ENCODE data around the gene ARSB.
"Not testable (repeated sequence)": the region's sequence is repeated elsewhere in the genome, so short reads cannot be mapped to it uniquely, and the experiment has no call there.

Gene ARSB

DNA sequence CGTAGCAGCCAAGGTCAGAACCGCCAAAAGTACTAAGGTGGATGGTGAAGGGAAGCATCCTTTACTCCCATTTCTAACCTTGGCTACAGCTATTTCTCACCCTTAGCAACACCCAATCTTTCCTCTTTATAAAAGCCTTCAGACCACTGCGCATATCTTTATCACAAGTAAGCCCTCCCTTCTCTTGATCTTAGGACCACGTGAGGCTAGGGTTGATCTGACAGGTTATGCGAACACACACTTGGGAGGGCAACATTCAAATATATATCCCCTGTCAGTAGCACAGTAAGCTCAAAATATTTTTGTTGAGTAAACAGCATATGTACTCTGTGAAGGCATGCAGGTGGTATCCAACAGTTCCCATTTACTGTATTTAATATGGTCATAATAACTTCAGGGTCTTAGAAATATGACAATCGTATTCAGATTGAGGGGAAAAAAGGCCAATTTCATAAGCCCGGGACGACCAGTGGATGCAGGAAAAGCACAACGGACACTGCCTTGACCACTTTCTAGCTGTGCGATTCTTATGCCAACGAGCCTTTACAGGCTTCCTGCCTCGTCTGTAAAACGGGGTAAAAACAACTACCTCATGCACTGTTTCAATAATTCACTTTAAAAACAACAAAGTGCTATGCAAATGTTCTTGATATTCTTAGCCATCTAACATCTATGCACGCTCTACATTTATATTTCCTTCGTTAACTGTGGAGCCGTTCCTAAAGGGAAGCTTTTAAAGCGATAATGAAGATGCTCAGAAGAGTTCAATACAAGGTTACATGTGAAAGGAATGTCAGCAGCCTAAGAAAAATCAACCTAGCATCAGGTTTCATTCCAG is 1.3 kb downstream of the ARSB start:
- TF ChIP-seq, protein P1, sequence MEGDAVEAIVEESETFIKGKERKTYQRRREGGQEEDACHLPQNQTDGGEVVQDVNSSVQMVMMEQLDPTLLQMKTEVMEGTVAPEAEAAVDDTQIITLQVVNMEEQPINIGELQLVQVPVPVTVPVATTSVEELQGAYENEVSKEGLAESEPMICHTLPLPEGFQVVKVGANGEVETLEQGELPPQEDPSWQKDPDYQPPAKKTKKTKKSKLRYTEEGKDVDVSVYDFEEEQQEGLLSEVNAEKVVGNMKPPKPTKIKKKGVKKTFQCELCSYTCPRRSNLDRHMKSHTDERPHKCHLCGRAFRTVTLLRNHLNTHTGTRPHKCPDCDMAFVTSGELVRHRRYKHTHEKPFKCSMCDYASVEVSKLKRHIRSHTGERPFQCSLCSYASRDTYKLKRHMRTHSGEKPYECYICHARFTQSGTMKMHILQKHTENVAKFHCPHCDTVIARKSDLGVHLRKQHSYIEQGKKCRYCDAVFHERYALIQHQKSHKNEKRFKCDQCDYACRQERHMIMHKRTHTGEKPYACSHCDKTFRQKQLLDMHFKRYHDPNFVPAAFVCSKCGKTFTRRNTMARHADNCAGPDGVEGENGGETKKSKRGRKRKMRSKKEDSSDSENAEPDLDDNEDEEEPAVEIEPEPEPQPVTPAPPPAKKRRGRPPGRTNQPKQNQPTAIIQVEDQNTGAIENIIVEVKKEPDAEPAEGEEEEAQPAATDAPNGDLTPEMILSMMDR (IDR thresholded peaks at IDR 0.05), result no peak
- DNase-seq (ENCODE audit: low spot score), result no peak
- Histone ChIP-seq H3K4me3 (peak overlapping the region; percentile 95), H3K27ac (peak overlapping the region; percentile 98 to 99)

DNA sequence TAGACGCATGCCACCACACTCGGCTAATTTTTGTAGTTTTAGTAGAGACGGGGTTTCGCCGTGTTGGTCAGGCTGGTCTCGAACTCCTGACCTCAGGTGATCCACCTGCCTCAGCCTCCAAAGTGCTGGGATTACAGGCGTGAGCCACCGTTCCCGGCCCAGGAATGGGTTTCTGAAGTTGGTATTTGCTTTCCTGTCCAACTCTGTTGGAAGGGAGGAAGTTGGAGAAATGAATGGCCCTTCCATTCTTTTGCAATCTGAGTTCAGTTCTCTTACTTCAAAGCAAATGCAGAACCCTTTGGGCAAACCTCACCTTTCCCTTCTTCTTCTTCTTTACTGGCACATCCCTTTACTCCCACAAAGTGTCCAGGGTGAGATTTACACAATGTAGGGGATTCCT is 1.9 kb downstream of the ARSB start:
- H3K27ac ChIP-seq, result peak overlapping the region in 1 of 2 donors; percentile 99
- DNase-seq (ENCODE audit: low spot score); H3K4me3 ChIP-seq: not testable (repeated sequence)

DNA sequence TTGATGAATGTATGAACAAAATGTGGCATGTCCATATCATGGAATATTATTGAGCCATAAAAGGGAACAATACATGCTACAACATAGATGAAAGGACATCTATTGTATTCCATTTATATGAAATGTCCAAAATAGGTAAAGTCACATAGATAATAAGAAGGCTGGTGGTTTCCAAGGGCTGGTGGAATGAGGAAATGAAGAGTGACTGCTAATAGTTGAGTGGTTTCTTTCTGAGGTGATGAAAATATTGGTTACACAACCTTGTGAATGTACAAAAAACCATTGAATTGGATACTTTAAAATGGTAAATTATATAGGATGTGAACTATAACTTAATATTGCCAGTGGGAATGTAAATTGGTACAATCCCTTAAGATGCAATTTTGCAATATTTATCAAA is 5.2 kb downstream of the ARSB start:
- TF ChIP-seq, protein P1 (IDR thresholded peaks at IDR 0.05), result no peak
- Histone ChIP-seq H3K4me3 (no peak overlapping the region), H3K27ac (no peak overlapping the region)
- DNase-seq (ENCODE audit: low spot score), result no peak

DNA sequence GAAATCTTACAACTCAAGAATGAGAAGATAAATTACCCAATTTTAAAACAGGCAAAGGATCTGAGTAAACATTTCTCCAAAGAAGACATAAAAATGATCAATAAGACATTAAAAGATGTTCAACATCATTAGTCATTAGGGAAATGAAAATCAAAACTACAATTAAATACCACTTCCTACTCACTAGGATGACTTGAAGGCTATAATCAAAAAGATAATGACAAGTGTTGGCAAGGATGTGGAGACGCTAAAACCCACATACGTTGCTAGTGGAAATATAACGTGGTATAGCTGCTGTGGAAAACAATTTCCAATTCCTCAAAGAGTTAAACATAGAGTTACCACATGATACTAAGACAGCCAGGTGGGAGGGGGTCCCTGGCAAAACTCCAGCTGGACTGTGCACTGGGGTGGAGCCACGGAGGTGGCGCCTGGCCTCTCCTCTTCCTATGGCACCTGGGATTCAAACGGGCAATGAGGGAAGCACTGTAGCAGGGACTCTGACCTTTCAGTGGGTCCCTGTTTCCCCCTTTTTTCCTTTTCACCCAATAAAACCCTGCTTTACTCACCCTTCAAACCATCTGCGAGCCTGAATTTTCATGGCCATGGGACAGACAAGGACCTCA is 5.9 kb downstream of the ARSB start:
- no peak for DNase-seq (ENCODE audit: low spot score)
- TF ChIP-seq, protein P1 (IDR thresholded peaks at IDR 0.05), result no peak
- H3K27ac ChIP-seq, result no peak overlapping the region
- no peak overlapping the region for H3K4me3 ChIP-seq

DNA sequence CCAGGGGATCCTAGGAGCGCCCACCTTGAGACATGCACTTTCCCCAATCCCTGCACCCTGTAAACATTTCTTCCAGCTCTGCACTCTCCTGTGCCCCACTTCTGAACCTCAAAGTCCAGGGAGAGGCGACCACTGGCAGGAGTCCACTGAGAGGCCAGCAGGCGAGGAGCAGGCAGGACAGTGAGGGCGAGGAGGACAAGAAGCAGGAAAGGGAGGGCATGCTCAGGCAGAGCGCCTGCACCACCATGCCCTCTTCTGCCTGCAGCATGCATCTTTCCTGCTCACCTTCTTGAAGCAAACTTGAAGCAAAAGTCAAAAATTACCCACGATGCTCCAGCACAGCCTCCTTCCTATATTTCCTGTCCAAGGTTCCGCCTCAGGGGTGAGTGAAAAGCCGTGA is 10.1 kb downstream of the ARSB start:
- no peak overlapping the region for H3K4me3 ChIP-seq
- DNase-seq (ENCODE audit: low spot score), result no peak
- TF ChIP-seq, protein P1 (IDR thresholded peaks at IDR 0.05), result no peak
- no peak overlapping the region for H3K27ac ChIP-seq

DNA sequence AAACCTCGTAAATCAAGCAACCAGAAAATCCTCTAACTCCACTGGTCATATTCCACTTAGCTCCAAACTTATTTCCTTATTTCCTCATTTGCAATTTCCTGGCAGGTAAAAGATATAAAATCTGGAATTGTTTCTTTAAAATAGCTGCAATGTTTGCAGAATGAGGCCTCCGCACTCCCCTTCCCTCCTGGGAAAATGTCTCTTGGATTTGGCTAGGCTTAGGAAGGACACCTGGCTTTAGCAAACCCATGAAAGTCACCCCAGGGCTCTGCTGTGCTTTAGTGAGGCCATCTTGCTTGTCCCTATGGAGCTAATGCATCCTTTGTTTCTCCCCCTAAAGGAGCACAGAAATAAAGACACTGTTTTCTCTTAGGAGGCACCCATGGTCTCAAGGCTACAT is 10.5 kb downstream of the ARSB start:
- TF ChIP-seq, protein P1 (IDR thresholded peaks at IDR 0.05), result no peak
- Histone ChIP-seq H3K4me3 (no peak overlapping the region), H3K27ac (no peak overlapping the region)
- no peak for DNase-seq (ENCODE audit: low spot score)

DNA sequence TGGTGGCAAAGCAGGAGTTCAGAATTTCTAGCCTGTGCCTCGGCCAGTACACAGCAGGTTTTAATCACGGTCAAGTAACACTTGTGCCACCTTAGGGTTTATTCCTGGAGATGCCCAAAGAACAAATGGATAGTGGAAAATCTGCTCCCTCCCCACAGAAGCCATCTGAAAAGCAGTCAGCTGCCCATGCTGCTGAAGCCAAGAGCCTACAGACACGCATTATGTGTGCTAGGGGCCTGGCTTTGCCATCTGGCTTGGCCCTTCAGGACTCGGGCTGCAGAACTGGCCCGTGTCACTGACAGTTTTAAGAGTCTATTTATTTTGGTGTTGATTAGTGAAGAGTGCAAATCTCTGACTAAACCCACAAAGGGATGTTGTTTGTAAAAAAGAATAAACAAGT is 11.1 kb downstream of the ARSB start:
- no peak for DNase-seq (ENCODE audit: low spot score)
- TF ChIP-seq, protein P1 (IDR thresholded peaks at IDR 0.05), result no peak
- Histone ChIP-seq H3K4me3 (no peak overlapping the region), H3K27ac (no peak overlapping the region)
